Loucy (cell line): ENCODE measurements around the gene CDH15.

ENCODE experiments used
- H2AFZ ChIP-seq: fragments of 200-600 bp; sonication (generic); 2 replicates; pipeline ENCODE4 v1.6.0; 2016; ENCODE audit warnings: antibody characterized with exemption, mild to moderate bottlenecking, low read length, moderate library complexity
- H3F3A ChIP-seq: fragments of 200-600 bp; 2 replicates; pipeline ENCODE4 v1.6.0; 2016; ENCODE audit warnings: antibody characterized with exemption, low read depth, mild to moderate bottlenecking
- H3K27me3 ChIP-seq: fragments of 200-600 bp; sonication (generic); 2 replicates; pipeline ENCODE4 v1.6.1; 2014; ENCODE audit warnings: low read length, mild to moderate bottlenecking; ENCODE audit not compliant: insufficient read depth, poor library complexity, severe bottlenecking
- H3K36me3 ChIP-seq: fragments of 200-600 bp; sonication (generic); 2 replicates; pipeline ENCODE4 v1.6.1; 2016; ENCODE audit warnings: low read length; ENCODE audit not compliant: insufficient read depth
- H3K4me1 ChIP-seq: fragments of 200-600 bp; sonication (generic); 2 replicates; pipeline ENCODE4 v1.5.1; 2014; ENCODE audit warnings: low read length, mild to moderate bottlenecking; ENCODE audit not compliant: insufficient read depth, poor library complexity, severe bottlenecking
- H3K4me2 ChIP-seq: fragments of 200-600 bp; sonication (generic); 2 replicates; pipeline ENCODE4 v1.6.0; 2014; ENCODE audit warnings: antibody characterized with exemption, low read length, low read depth, mild to moderate bottlenecking; ENCODE audit not compliant: poor library complexity, severe bottlenecking
- H3K4me3 ChIP-seq: fragments of 200-600 bp; sonication (generic); 2 replicates; pipeline ENCODE4 v1.5.1; 2014; ENCODE audit warnings: low read length, mild to moderate bottlenecking, mixed read lengths; ENCODE audit not compliant: poor library complexity, severe bottlenecking
- H3K79me2 ChIP-seq: fragments of 200-600 bp; sonication (generic); 2 replicates; pipeline ENCODE4 v1.6.1; 2014; ENCODE audit warnings: low read length; ENCODE audit not compliant: insufficient read depth
- H3K9ac ChIP-seq: fragments of 200-600 bp; sonication (generic); 2 replicates; pipeline ENCODE4 v1.6.0; 2014; ENCODE audit warnings: mild to moderate bottlenecking, low read depth, low read length, moderate library complexity; ENCODE audit not compliant: poor library complexity, severe bottlenecking
- H3K9me2 ChIP-seq: fragments of 200-600 bp; sonication (generic); replicated peaks from 2 replicates; pipeline ENCODE4 v1.6.1; 2016; ENCODE audit warnings: low read depth, low read length, mixed read lengths
- H3K9me3 ChIP-seq: fragments of 200-600 bp; sonication (generic); 2 replicates; pipeline ENCODE4 v1.6.1; 2014; ENCODE audit warnings: mild to moderate bottlenecking, antibody characterized with exemption, low read length, low read depth; ENCODE audit not compliant: insufficient read depth
- H4K20me1 ChIP-seq: fragments of 200-600 bp; sonication (generic); 2 replicates; pipeline ENCODE4 v1.6.0; 2014; ENCODE audit warnings: antibody characterized with exemption, low read length, mild to moderate bottlenecking; ENCODE audit not compliant: insufficient read depth, poor library complexity, severe bottlenecking
- EZH2phosphoT487 ChIP-seq: fragments of 200-600 bp; IDR thresholded peaks from 2 replicates; pipeline ENCODE4 v1.6.1; 2018; ENCODE audit warnings: antibody characterized with exemption, mild to moderate bottlenecking, moderate library complexity, borderline replicate concordance
- TF ChIP-seq, protein P1 (sequence below): fragments of 200-600 bp; sonication (generic); conservative IDR thresholded peaks from 2 replicates; pipeline ENCODE4 v1.5.1; 2014; ENCODE audit warnings: mild to moderate bottlenecking, antibody characterized with exemption, low read length

CDH15 gene

GRCh38 chr16:89152831-89153700, 18.5 kb upstream of the CDH15 start:
- no peak overlapping the region for H3K4me2 ChIP-seq
- TF ChIP-seq EZH2phosphoT487, result no peak
- TF ChIP-seq, protein P1, sequence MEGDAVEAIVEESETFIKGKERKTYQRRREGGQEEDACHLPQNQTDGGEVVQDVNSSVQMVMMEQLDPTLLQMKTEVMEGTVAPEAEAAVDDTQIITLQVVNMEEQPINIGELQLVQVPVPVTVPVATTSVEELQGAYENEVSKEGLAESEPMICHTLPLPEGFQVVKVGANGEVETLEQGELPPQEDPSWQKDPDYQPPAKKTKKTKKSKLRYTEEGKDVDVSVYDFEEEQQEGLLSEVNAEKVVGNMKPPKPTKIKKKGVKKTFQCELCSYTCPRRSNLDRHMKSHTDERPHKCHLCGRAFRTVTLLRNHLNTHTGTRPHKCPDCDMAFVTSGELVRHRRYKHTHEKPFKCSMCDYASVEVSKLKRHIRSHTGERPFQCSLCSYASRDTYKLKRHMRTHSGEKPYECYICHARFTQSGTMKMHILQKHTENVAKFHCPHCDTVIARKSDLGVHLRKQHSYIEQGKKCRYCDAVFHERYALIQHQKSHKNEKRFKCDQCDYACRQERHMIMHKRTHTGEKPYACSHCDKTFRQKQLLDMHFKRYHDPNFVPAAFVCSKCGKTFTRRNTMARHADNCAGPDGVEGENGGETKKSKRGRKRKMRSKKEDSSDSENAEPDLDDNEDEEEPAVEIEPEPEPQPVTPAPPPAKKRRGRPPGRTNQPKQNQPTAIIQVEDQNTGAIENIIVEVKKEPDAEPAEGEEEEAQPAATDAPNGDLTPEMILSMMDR, result no peak

GRCh38 chr16:89153848-89154271, 17.7 kb upstream of the CDH15 start:
- Histone ChIP-seq H3K27me3 (no peaks in the 10 kb centered on the region), H3K4me2 (no peak overlapping the region), H3K9me2 (no peaks in the 10 kb centered on the region), H3K4me3 (no peak overlapping the region), H3K9me3 (no peaks in the 10 kb centered on the region), H3K36me3 (no peaks in the 10 kb centered on the region), H3F3A (peaks cover 3% of the 10 kb centered on the region; the same call in 1 of the 2 replicates), H3K9ac (no peak overlapping the region), H3K79me2 (no peaks in the 10 kb centered on the region), H4K20me1 (no peaks in the 10 kb centered on the region), H3K4me1 (no peaks in the 10 kb centered on the region), H2AFZ (no peak overlapping the region)
- no peak for TF ChIP-seq EZH2phosphoT487
- TF ChIP-seq, protein P1, result no peak

More at GRCh38 chr16:89152831-89153700, 18.5 kb upstream of the CDH15 start:
- Histone ChIP-seq H3K4me1 (no peaks in the 10 kb centered on the region), H3K4me3 (no peak overlapping the region), H3F3A (peaks cover 3% of the 10 kb centered on the region; the same call in 1 of the 2 replicates), H4K20me1 (no peaks in the 10 kb centered on the region), H3K9me3 (no peaks in the 10 kb centered on the region), H3K36me3 (no peaks in the 10 kb centered on the region), H2AFZ (no peak overlapping the region), H3K27me3 (no peaks in the 10 kb centered on the region), H3K9me2 (no peaks in the 10 kb centered on the region), H3K79me2 (no peaks in the 10 kb centered on the region), H3K9ac (no peak overlapping the region)

GRCh38 chr16:89154390-89155183, 17.0 kb upstream of the CDH15 start:
- H3K79me2 ChIP-seq, result no peaks in the 10 kb centered on the region
- no peaks in the 10 kb centered on the region for H3K4me1 ChIP-seq
- no peaks in the 10 kb centered on the region for H3K9me3 ChIP-seq
- no peaks in the 10 kb centered on the region for H3K36me3 ChIP-seq
- no peak overlapping the region for H3K4me3 ChIP-seq
- H3K27me3 ChIP-seq, result no peaks in the 10 kb centered on the region
- H2AFZ ChIP-seq, result no peak overlapping the region
- no peak overlapping the region for H3K9ac ChIP-seq
- H4K20me1 ChIP-seq, result no peaks in the 10 kb centered on the region
- TF ChIP-seq, protein P1, result no peak
- TF ChIP-seq EZH2phosphoT487, result no peak
- no peak overlapping the region for H3K4me2 ChIP-seq
- peaks cover 3% of the 10 kb centered on the region; the same call in 1 of the 2 replicates for H3F3A ChIP-seq
- H3K9me2 ChIP-seq, result no peaks in the 10 kb centered on the region
